Hematopoietic multipotent progenitor cell (in vitro differentiated cells): ENCODE measurements around the gene TTLL11. TPM values are rescaled to one million over a fixed set of nuclear protein-coding genes. Genes with fewer than 3 reads are reported as not detected.
"Not testable (repeated sequence)": the region's sequence is repeated elsewhere in the genome, so short reads cannot be mapped to it uniquely, and the experiment has no call there.

Source experiments
- DNase-seq, 3 donors: peaks; one replicate each; pipeline ENCODE4 v3.0.0-alpha.2; 2011 to 2015; ENCODE audit warnings: low read depth in 2 of 3, low spot score in 2 of 3
- total RNA-seq: library from RNA; depleted of rRNA; stranded (reverse); fragments of >200 nt; gene quantifications from one replicate; pipeline ENCODE4 v1.2.3, GENCODE V29; 2012

The TTLL11 gene
- total RNA-seq, 1 donor, result 5.1 TPM

- no peak for DNase-seq
Observed at GRCh38 chr9:122011818-122012498, 81.2 kb downstream of the TTLL11 start.

GRCh38 chr9:122008559-122008958 lies 84.5 kb downstream of the TTLL11 start:
- no peak for DNase-seq

- DNase-seq, result no peak
Observed at GRCh38 chr9:122007837-122008236, 85.3 kb downstream of the TTLL11 start.

GRCh38 chr9:122005597-122005996 lies 87.5 kb downstream of the TTLL11 start:
- DNase-seq, result no peak

- DNase-seq, result no peak
Observed at GRCh38 chr9:122004589-122004988, 88.5 kb downstream of the TTLL11 start.

- no peak for DNase-seq
Observed at GRCh38 chr9:122001491-122002201, 91.5 kb downstream of the TTLL11 start.

- not testable (repeated sequence) for DNase-seq
Observed at GRCh38 chr9:122000526-122000925, 92.6 kb downstream of the TTLL11 start.

GRCh38 chr9:121999556-121999955 lies 93.6 kb downstream of the TTLL11 start:
- no peak for DNase-seq

GRCh38 chr9:121998513-121999049 lies 94.5 kb downstream of the TTLL11 start:
- DNase-seq, result no peak

- DNase-seq, result no peak
Observed at GRCh38 chr9:121997791-121998190, 95.3 kb downstream of the TTLL11 start.

- no peak for DNase-seq
Observed at GRCh38 chr9:121996783-121997182, 96.3 kb downstream of the TTLL11 start.

- no peak for DNase-seq
Observed at GRCh38 chr9:121995997-121996396, 97.1 kb downstream of the TTLL11 start.

- DNase-seq, result peak; percentile 17 to 81 (median 63)
Observed at GRCh38 chr9:121992571-121993212, 100.4 kb downstream of the TTLL11 start.

GRCh38 chr9:121991307-121991661 lies 101.8 kb downstream of the TTLL11 start:
- DNase-seq, result no peak

GRCh38 chr9:121990600-121991306 lies 102.4 kb downstream of the TTLL11 start:
- DNase-seq, result no peak

GRCh38 chr9:121989010-121989409 lies 104.1 kb downstream of the TTLL11 start:
- DNase-seq, result no peak

- DNase-seq, result no peak
Observed at GRCh38 chr9:121987314-121987713, 105.8 kb downstream of the TTLL11 start.

GRCh38 chr9:121985792-121986494 lies 107.2 kb downstream of the TTLL11 start:
- DNase-seq, result no peak

- no peak for DNase-seq
Observed at GRCh38 chr9:121984726-121985402, 108.2 kb downstream of the TTLL11 start.

GRCh38 chr9:121983736-121984135 lies 109.4 kb downstream of the TTLL11 start:
- no peak for DNase-seq
